ENCODE measurements around the gene RBBP5.

DNA sequence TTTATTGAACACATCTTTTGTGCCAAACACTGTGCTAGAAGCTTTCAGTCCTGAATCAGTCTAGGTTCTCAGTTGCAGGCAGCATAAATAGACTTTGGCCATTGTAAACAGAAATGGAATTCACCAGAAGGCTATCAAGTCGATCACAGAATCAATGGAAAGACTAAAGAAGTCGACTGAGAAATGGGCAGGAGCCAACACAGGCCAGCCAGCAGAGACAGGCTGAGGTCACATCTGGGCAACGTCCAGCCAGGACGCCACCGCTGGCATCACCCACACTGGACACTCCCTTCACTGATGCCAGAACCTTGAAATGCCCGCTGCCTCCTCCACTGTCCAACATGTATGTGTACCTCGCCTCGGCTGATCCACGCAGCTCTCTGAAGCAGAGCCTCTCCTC, 84.2 kb downstream of the RBBP5 start:
- TF ChIP-seq GATA2 (IDR thresholded peaks at IDR 0.05; ENCODE audit: low read depth, low read length) (no peak), GATA3 (IDR thresholded peaks at IDR 0.05; ENCODE audit: low read depth, low read length) (no peak)

Measured in SH-SY5Y (cell line).